Peyer's patch (tissue), 4 donors: ENCODE data around the gene CPEB4. TPM values are rescaled to one million over a fixed set of nuclear protein-coding genes. Genes with fewer than 3 reads are reported as not detected.

Experiments
- DNase-seq, 3 donors: peaks; one replicate each; pipeline ENCODE4 v3.0.0-alpha.2; 2017 to 2019
- H3K27ac ChIP-seq, 4 donors: fragments of 200-600 bp; sonication (generic); one replicate each; pipeline ENCODE4 v1.5.1; 2016 to 2019
- H3K27me3 ChIP-seq, 2 donors: fragments of 200-600 bp; sonication (generic); one replicate each; pipeline ENCODE4 v1.5.1; 2019
- H3K36me3 ChIP-seq, 3 donors: fragments of 200-600 bp; sonication (generic); one replicate each; pipeline ENCODE4 v1.5.1; 2016 to 2019
- H3K4me1 ChIP-seq, 4 donors: fragments of 200-600 bp; sonication (generic); one replicate each; pipeline ENCODE4 v1.5.1; 2016 to 2019
- H3K4me3 ChIP-seq, 4 donors: fragments of 200-600 bp; sonication (generic); 1 replicate in 3 of 4; 2 replicates in 1 of 4; pipeline ENCODE4 v1.5.1; 2016 to 2019; ENCODE audit warnings: mild to moderate bottlenecking in 1 of 4
- H3K9me3 ChIP-seq, 4 donors: fragments of 200-600 bp; sonication (generic); one replicate each; pipeline ENCODE4 v1.5.1; 2016 to 2019; ENCODE audit warnings: mild to moderate bottlenecking in 1 of 4
- POLR2A ChIP-seq, 2 donors: fragments of 450-650 bp; IDR thresholded peaks; one replicate each; pipeline ENCODE4 v1.5.1; 2017; ENCODE audit warnings: antibody characterized with exemption in 2 of 2, mild to moderate bottlenecking in 2 of 2, moderate library complexity in 2 of 2
- total RNA-seq, 4 donors: library from RNA; depleted of rRNA; stranded (reverse); fragments of >200 nt; gene quantifications; one replicate each; pipeline ENCODE4 v1.1.0, GENCODE V29; 2016
- TF ChIP-seq, protein P1 (sequence below), 6 experiments: fragments of 450-650 bp in 4 of 6; fragments of 200-600 bp in 2 of 6; sonication (generic) in 1 of 6; IDR thresholded peaks; one replicate each; pipeline ENCODE4 v1.5.1; 2017 to 2019; ENCODE audit warnings: antibody characterized with exemption in 6 of 6, mild to moderate bottlenecking in 3 of 6, moderate library complexity in 1 of 6

The CPEB4 gene
- total RNA-seq, 4 donors from 2014 or later: 29.7 to 67.0 (median 57.6) TPM

- Histone ChIP-seq H3K27me3 (no peaks in the 10 kb centered on the region), H3K4me1 (peaks cover 0 to 45% (median 0%) of the 10 kb centered on the region in 4 donors), H3K4me3 (no peak overlapping the region), H3K27ac (peak overlapping the region in 1 of 4 donors; percentile 59), H3K36me3 (no peaks in the 10 kb centered on the region), H3K9me3 (no peaks in the 10 kb centered on the region)
- no peak for DNase-seq
- no peak for TF ChIP-seq POLR2A (IDR thresholded peaks at IDR 0.05)
- TF ChIP-seq, protein P1, sequence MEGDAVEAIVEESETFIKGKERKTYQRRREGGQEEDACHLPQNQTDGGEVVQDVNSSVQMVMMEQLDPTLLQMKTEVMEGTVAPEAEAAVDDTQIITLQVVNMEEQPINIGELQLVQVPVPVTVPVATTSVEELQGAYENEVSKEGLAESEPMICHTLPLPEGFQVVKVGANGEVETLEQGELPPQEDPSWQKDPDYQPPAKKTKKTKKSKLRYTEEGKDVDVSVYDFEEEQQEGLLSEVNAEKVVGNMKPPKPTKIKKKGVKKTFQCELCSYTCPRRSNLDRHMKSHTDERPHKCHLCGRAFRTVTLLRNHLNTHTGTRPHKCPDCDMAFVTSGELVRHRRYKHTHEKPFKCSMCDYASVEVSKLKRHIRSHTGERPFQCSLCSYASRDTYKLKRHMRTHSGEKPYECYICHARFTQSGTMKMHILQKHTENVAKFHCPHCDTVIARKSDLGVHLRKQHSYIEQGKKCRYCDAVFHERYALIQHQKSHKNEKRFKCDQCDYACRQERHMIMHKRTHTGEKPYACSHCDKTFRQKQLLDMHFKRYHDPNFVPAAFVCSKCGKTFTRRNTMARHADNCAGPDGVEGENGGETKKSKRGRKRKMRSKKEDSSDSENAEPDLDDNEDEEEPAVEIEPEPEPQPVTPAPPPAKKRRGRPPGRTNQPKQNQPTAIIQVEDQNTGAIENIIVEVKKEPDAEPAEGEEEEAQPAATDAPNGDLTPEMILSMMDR (IDR thresholded peaks at IDR 0.05): no peak
These were observed 34.4 kb downstream of the CPEB4 start for GRCh38 chr5:173922527-173922926.

- DNase-seq: no peak
- Histone ChIP-seq H3K4me1 (peaks cover 0 to 37% (median 0%) of the 10 kb centered on the region in 4 donors), H3K27ac (peak overlapping the region in 1 of 4 donors; percentile 59), H3K4me3 (no peak overlapping the region), H3K9me3 (no peaks in the 10 kb centered on the region), H3K27me3 (no peaks in the 10 kb centered on the region), H3K36me3 (no peaks in the 10 kb centered on the region)
- TF ChIP-seq, protein P1 (IDR thresholded peaks at IDR 0.05): no peak
- TF ChIP-seq POLR2A (IDR thresholded peaks at IDR 0.05): no peak
These were observed 35.3 kb downstream of the CPEB4 start for GRCh38 chr5:173923218-173924095.

DNA sequence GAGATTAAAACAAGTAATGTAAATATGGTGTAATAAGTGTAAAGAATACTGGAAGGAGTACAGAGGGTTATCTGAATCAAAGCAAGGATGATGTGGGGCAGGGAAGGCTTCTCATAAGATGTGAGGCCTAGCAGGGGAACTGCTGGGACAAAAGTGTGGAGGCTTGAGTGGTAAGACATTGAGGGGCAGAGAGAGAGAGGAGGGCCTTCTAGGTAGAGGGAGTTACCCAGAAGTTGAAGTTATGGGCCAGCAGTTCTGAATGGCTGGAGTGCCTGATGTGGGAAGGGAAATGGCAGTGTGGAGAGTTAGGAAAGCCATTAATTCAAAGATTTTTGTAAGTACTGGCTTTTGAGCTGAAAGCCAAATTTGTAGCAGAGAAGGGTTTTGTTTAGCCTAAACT is 36.8 kb downstream of the CPEB4 start:
- Histone ChIP-seq H3K27ac (peak overlapping the region in 2 of 4 donors; percentile 1 to 59), H3K36me3 (no peaks in the 10 kb centered on the region), H3K4me3 (no peak overlapping the region), H3K27me3 (no peaks in the 10 kb centered on the region), H3K4me1 (peaks cover 0 to 23% (median 0%) of the 10 kb centered on the region in 4 donors), H3K9me3 (no peaks in the 10 kb centered on the region)
- no peak for DNase-seq
- no peak for TF ChIP-seq POLR2A (IDR thresholded peaks at IDR 0.05)
- TF ChIP-seq, protein P1 (IDR thresholded peaks at IDR 0.05): no peak

DNA sequence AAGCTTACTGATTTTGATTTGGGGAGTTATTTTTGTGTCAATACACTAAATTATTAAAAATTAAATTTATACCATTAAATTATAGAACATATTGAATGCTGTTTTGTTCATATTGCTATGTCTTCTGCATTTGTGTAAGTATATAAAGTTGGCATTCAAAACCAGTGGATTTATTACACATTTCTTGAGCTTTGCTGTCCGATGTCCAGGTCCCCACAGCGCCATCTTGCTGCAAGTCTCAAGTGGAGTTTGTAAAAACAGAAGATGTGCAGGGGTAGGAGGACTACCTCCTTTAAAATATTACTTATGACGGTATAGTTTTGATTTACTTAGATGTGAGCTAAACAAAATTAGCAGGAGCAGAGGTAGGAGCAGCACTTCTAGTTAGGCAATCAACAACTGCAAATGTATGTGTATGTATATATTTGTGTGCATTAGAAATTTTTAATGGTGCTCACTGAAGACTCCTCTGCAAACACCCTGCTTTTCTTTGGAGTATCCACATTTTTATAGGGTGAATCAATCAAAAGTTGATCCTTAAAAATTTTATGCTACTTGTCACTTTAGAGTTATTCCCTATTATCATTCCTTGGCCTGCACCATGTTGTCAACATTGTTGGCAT is 37.4 kb downstream of the CPEB4 start:
- Histone ChIP-seq H3K27ac (peak overlapping the region in 2 of 4 donors; percentile 1 to 59), H3K36me3 (no peaks in the 10 kb centered on the region), H3K4me3 (no peak overlapping the region), H3K9me3 (no peaks in the 10 kb centered on the region), H3K4me1 (peaks cover 0 to 16% (median 0%) of the 10 kb centered on the region in 4 donors), H3K27me3 (no peaks in the 10 kb centered on the region)
- DNase-seq: peak in 2 of 3 donors; percentile 70 to 77
- TF ChIP-seq, protein P1 (IDR thresholded peaks at IDR 0.05): peak in 5 of 6 experiments; percentile 4 to 57 (median 48)
- TF ChIP-seq POLR2A (IDR thresholded peaks at IDR 0.05): no peak

- Histone ChIP-seq H3K27me3 (no peaks in the 10 kb centered on the region), H3K4me3 (no peak overlapping the region), H3K36me3 (no peaks in the 10 kb centered on the region), H3K4me1 (peaks cover 0 to 12% (median 0%) of the 10 kb centered on the region in 4 donors), H3K9me3 (no peaks in the 10 kb centered on the region), H3K27ac (peak overlapping the region in 1 of 4 donors; percentile 33)
- no peak for TF ChIP-seq POLR2A (IDR thresholded peaks at IDR 0.05)
- TF ChIP-seq, protein P1 (IDR thresholded peaks at IDR 0.05): no peak
- no peak for DNase-seq
These were observed 38.2 kb downstream of the CPEB4 start for GRCh38 chr5:173926359-173926758.
